ENCODE data around the gene PDGFC. TPM values are rescaled to one million over a fixed set of nuclear protein-coding genes. Genes with fewer than 3 reads are reported as not detected.

The PDGFC gene
- total RNA-seq, 1 donor from 2014 or later = 56.7 TPM

DNA sequence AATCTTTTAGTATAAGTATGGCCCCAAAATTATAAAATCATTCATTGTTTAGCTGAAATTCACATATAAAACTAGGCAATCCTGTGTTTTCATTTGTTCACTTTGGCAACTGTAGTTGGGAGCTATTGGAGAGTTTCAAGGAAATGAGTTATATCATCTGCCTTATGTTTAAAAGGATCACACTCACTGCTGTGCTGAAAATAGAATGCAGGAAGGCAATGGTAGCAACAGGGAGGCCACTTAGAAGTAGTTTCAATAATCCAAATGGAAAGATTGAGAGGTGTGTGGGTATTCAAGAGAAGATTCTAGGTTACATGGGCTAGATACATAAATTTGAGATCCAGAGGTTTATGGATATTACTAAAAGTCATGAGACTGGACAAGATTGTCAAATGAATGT lies 184.9 kb downstream of the PDGFC start:
- no peak overlapping the region for H3K4me3 ChIP-seq (ENCODE audit: low read depth, low read length)
- DNase-seq (ENCODE audit: low read depth) = no peak
- TF ChIP-seq, protein P1, sequence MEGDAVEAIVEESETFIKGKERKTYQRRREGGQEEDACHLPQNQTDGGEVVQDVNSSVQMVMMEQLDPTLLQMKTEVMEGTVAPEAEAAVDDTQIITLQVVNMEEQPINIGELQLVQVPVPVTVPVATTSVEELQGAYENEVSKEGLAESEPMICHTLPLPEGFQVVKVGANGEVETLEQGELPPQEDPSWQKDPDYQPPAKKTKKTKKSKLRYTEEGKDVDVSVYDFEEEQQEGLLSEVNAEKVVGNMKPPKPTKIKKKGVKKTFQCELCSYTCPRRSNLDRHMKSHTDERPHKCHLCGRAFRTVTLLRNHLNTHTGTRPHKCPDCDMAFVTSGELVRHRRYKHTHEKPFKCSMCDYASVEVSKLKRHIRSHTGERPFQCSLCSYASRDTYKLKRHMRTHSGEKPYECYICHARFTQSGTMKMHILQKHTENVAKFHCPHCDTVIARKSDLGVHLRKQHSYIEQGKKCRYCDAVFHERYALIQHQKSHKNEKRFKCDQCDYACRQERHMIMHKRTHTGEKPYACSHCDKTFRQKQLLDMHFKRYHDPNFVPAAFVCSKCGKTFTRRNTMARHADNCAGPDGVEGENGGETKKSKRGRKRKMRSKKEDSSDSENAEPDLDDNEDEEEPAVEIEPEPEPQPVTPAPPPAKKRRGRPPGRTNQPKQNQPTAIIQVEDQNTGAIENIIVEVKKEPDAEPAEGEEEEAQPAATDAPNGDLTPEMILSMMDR (conservative IDR thresholded peaks at IDR 0.05; ENCODE audit: low read depth, low read length) = no peak

DNA sequence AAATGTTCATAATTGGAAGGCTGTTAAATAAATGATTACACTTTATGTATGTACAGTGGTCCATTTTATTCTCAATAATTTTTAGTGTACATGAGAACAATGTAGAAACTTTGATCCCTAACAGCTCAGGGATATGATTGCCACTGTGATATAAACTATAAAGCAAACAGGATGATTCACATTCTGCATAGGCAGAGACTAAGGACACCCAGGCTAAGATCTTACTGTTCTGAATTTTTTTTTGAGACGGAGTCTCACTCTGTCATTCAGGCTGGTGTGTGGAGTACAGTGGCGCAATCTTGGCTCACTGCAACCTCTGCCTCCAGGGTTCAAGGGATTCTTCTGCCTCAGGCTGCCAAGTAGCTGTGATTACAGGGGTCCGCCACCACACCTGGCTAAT lies 186.6 kb downstream of the PDGFC start:
- no peak overlapping the region for H3K4me3 ChIP-seq (ENCODE audit: low read depth, low read length)
- DNase-seq (ENCODE audit: low read depth) = no peak
- TF ChIP-seq, protein P1 (conservative IDR thresholded peaks at IDR 0.05; ENCODE audit: low read depth, low read length) = no peak

DNA sequence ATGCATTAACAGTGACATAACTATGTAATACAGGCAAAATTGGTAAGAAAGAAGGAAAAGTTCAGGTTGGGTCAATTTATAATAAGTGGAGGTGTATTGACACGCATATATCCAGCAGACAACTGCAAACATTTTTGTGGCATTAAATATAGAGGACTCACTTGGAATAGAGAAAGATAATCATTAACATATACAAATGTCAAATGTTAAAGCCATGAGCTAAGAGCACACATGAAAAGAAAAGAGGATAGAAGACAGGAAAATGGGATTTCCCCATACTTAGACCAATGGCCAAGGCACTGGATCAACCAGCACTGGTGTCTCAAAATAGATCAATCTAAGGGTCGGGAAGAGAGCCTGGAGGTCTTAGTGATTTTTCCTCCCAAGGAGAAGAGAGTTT lies 187.6 kb downstream of the PDGFC start:
- TF ChIP-seq, protein P1 (conservative IDR thresholded peaks at IDR 0.05; ENCODE audit: low read depth, low read length) = no peak
- DNase-seq (ENCODE audit: low read depth) = no peak
- no peak overlapping the region for H3K4me3 ChIP-seq (ENCODE audit: low read depth, low read length)

DNA sequence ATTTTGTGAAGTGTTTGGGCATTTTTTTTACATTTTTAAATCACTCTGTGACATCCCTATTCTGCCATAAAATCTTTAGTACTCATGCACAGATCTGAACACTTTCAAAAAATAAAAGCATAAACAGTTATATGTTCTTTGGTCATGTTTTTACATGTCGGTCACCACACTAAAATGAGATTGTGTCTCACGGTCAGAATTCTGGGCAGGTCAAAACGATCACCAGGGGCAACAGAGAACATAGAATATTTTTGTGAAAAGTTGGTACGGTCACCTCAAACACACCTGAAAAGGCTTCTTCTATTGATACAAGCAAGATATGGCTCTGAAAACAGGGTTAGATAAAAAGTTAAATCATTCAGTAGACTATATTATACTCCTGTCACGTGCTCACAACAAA lies 189.1 kb downstream of the PDGFC start:
- no peak for DNase-seq (ENCODE audit: low read depth)
- no peak overlapping the region for H3K4me3 ChIP-seq (ENCODE audit: low read depth, low read length)

DNA sequence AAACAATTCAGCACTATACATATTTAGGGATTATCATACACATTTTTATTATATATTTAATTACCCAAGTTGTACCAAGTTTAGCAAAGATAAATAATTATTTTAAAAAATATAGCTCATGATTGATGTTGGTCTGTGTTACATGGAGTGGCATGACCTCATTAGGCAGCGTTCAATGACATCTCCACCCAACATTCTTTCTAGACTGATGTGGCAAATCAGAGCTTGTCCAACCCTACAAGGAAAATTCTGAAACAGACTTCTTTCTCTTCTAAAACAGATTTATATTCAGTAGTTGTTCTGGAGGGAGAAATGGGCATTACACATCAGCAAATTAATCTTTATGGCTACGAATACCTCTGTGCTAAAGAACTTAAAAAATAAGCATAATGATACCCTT lies 189.7 kb downstream of the PDGFC start:
- H3K4me3 ChIP-seq (ENCODE audit: low read depth, low read length) = no peak overlapping the region
- DNase-seq (ENCODE audit: low read depth) = no peak
- TF ChIP-seq, protein P1 (conservative IDR thresholded peaks at IDR 0.05; ENCODE audit: low read depth, low read length) = no peak

More for the DNA sequence above, 189.1 kb downstream of the PDGFC start:
- TF ChIP-seq, protein P1 (conservative IDR thresholded peaks at IDR 0.05; ENCODE audit: low read depth, low read length) = no peak

DNA sequence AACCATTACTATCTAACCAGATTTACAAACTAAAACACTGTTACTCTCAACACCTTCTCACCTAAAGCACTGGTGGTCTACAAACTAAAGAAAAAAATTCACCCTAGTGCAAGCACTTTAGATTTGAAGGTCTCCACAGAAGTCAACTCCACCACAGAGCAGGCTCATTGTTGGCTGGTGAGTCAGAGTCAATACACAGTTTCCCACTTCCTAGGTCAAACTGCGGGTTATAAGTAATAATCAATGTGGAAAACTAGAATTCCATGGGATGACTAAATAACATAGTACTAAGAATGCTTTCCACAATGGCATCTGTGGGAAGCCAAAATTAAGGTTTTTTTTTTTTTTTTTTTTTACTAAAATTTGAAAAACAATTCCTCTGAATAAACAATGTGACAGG lies 191.8 kb downstream of the PDGFC start:
- TF ChIP-seq, protein P1 (conservative IDR thresholded peaks at IDR 0.05; ENCODE audit: low read depth, low read length) = no peak
- H3K4me3 ChIP-seq (ENCODE audit: low read depth, low read length) = no peak overlapping the region

DNA sequence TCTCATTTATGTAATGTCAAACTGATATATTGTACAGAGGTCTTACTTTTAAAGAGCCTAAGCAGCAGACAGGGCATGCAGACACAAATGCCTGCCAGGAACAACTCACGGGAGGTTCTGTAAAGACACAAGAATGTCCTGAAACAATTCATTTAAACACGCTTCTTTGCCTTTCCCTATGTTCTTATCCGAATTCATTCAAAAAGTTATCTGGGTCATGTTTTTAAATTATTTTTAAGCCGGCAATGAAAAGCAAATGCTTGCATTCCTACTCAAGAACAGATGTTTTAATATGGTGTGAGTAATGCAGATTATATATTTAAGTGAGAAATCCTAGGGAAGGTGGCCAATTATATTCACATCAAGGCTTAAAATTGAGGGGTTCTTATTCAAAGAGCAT lies 192.6 kb downstream of the PDGFC start:
- H3K4me3 ChIP-seq (ENCODE audit: low read depth, low read length) = no peak overlapping the region
- TF ChIP-seq, protein P1 (conservative IDR thresholded peaks at IDR 0.05; ENCODE audit: low read depth, low read length) = no peak
- no peak for DNase-seq (ENCODE audit: low read depth)

More for the DNA sequence above, 191.8 kb downstream of the PDGFC start:
- no peak for DNase-seq (ENCODE audit: low read depth)
